Left renal cortex interstitium (tissue), 4 donors: ENCODE data around the gene COL2A1. TPM values are rescaled to one million over a fixed set of nuclear protein-coding genes. Genes with fewer than 3 reads are reported as not detected.
"Not testable (repeated sequence)": the region's sequence is repeated elsewhere in the genome, so short reads cannot be mapped to it uniquely, and the experiment has no call there.

Experiments
- DNase-seq, 4 donors: peaks; one replicate each; pipeline ENCODE4 v3.0.0-alpha.2; 2013; ENCODE audit warnings: low read depth in 4 of 4, low spot score in 2 of 4, missing footprints in 1 of 4
- polyA plus RNA-seq, 4 donors: library from polyadenylated mRNA; unstranded; fragments of 120-200 nt; gene quantifications; one replicate each; pipeline ENCODE4 v1.2.1, GENCODE V29; 2013; ENCODE audit not compliant: insufficient read length in 4 of 4

COL2A1 gene
- polyA plus RNA-seq, 4 donors: 38.3 to 66.6 (median 45.3) TPM

DNA sequence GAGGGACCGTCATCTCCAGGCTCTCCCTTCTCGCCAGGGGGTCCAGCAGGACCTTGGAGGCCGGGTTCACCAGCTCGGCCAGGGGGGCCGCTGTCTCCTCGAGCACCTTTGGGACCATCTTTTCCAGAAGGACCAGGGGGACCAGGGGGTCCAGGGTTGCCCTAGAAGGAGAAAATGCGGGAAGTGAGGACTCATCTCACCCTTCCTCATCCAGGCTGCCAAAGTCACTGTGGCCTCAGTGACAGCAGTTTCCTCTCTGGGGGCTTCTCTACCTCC is 25.7 kb downstream of the COL2A1 start:
- no peak for DNase-seq

DNA sequence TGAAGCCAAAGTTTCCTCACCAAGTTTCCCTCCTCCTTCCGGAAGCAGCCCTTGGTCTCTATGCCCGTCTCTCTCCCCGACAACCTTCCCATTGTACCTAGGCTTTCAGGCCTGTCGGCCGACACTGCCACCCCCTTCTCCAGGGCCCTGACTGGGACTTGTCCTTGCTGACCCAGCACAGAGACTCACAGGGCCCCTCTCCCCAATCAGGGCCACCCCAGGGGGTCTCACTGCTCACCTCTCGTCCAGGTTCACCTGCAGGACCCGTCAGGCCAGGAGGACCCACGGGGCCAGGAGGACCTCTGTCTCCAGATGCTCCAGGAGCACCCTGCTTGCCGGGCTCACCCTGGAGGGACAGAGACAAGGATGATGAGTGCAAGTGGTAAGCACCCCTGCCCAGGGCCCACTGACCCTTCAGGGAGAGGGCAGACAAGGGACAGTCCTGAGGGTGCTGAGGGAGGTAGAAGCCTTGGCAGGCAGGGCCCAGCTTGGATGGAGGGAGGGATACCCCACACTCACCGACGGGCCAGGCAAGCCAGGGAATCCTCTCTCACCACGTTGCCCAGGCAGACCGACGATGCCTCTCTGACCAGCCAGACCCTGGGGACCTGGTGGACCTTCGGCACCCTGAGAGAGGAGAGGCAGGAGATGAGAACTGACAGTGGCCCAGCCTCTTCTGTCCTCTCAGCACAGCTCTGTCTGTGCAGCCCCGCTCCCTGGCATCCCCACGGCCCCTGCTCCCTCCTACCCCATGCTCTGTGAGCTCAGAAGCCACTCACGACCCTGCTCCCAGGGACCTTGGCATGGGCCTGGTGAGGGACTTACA is 26.3 kb downstream of the COL2A1 start:
- no peak for DNase-seq

DNA sequence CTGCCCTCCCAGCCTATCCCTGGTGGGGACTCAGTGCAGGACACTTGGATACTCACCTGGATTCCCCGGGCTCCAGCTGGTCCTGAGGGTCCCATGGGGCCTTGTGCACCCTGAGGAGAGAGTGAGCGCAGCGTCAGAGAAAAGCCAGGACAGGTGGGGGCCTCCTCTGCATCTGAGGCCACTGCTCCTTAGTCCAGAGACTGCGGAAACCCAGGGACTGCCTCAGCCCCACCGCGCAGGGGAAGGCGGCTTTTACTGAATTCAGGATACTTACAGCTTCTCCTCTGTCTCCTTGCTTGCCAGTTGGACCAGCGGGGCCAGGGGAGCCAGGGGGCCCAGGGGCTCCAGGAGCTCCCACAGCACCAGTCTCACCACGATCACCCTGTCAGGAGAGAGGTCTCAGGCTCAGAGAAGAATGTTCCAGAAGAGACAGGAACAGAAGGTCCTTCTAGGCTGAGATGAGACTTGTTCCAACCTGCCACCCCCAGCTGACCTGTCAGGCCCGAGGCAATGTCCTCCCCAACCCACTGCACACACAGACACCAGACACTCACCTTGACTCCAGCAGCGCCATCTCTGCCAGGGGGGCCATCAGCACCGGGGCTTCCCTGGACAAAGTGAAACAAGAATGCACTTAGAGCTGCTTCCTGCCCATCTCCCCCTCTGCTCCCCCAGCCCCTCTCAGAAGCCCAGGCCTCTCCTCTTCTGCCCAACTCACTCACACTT is 27.1 kb downstream of the COL2A1 start:
- DNase-seq: no peak

DNA sequence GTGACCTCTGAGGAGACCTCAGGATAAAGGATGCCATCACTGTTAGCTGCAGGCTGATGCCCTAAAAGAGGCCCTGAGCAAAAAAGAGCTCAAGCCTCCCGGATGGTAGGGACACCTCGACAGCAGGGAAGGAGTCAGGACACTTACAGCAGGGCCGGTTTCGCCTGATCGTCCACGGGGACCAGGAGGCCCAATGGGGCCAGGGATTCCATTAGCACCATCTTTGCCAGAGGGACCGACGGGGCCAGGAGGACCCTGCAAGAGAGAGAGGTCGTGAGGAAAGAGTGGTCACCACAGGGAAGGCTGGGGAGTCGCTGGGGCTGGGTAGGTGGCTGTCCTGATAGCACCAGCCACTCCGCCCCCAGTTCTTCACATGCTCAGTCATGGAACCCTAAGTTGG is 28.5 kb downstream of the COL2A1 start:
- DNase-seq: no peak

DNA sequence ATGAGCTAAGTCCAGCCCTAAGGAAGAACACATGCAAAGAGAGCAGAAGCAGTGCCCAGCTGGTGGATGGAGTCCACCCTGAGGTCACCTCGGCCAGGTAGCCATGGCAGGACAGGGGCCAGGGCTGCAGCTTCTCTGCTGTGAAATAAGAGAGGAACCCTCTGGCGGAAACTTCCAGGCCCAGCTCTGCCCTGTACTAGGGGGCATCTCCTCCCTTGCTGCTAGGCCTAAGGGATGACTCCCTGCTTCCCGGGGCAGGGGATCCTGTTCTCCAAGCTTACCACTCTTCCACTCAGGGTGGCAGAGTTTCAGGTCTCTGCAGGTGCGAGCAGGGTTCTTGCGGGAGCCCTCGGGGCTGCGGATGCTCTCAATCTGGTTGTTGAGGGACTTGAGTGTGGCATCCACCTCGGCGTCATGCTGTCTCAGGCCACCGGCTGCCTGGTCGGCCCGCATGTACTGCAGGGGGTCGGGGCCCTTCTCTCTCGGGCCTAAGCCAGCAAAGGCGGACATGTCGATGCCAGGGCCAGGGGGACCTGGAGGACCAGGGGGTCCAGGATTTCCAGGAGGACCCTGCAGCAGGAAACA is 29.1 kb downstream of the COL2A1 start:
- no peak for DNase-seq

DNA sequence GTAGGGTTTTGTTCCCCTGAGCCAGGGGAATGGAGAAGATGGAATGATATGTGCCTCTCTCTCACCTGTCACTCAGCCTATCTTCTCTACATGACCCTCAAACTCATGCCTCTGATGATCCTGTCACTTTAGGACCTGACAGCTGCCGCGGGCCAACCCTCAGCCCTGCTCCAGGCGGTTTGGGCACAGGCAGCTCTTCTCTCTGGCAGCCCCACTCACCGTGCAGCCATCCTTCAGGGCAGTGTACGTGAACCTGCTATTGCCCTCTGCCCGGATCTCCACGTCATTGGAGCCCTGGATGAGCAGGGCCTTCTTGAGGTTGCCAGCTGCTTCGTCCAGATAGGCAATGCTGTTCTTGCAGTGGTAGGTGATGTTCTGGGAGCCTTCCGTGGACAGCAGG is 30.4 kb downstream of the COL2A1 start:
- DNase-seq: no peak

DNA sequence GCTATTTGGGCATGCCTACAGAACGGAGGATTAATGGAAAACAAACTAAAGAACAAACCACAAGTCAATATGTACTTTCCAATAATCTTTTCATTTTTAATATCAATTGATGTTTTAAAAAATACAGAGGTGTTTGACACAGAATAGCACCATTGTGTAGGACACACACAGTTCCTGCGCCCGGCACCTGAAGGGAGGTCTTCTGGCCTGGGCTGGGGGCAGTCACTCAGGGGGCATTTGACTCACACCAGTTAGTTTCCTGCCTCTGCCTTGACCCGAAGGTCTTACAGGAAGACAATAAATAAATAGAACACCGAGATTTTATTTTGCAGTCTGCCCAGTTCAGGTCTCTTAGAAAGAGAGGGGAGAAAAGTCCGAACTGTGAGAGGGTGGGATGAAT is 31.4 kb downstream of the COL2A1 start:
- no peak for DNase-seq

DNA sequence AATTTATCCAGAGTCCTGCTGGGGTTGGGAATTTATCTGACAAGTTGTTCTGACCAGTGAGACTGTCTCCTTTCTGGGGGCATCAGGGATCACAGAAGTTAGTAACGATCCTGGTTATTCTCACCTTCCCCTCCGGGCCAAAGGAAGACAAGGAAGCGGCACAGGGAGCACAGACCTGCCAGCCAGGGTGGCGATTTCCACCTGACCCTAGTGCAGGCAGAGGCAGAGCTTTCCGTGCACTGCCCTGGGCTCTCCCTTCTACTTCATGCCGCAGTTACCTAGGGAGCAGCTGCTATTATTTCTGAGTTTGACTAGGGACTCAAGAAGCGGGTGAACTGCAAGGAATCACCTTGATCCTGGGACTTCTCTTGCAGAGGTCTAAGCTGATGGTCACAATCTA is 33.4 kb downstream of the COL2A1 start:
- no peak for DNase-seq

DNA sequence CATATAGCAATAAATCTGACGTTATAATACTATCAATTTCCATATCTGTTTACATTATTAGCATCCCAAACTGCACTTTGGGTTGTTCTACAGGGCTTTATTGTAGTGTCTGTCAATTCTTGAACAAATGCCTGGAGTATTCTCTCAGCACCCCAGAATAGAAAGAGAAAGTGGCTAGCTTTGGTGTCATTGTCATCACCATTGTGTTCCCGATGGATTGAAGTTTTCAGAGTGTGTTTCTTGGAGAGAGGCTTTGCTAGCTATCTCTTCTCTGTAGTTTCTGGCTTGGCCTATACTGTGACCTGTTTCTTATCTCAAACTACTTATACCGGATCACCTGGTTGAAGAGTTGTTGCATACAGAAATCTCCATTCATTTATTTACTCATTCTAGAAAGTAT is 34.4 kb downstream of the COL2A1 start:
- no peak for DNase-seq

DNA sequence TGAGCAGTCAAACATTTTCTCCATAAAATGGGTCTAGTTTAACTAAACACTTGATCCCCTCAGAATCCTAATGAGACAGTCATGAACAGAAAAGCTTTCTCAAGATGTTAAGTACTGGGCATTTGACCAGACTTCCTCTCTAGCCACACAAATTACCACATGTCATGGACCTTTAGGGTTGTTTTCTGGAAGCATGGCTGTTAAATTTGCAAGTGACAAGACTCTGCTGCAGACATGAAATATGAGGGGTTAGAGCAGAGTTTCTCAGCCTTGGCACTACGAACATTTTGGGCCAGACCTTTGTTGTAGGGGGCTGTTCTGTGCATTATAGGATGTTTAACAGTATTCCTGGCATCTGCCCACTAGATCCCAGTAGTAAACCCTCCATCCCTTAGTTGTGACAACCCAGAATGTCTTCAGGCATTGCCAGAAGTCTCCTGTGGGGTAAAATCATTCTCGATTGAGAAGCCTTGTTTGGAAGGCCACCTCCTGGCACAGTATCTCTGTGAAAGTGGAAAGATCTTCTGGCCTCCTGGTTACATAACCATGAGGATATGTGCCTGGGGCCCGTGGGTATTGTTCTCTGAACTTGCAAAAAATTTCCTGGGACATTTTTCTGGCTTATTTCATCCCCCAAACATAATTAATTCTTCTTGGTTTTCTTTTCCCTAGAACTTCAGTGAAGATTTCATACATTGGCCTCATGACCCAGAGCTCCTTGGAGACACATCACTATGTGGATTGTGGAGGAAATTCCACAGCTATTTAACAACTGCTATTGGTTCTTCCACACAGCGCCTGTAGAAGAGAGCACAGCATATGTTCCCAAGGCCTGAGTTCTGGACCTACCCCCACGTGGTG is 36.6 kb downstream of the COL2A1 start:
- no peak for DNase-seq

DNA sequence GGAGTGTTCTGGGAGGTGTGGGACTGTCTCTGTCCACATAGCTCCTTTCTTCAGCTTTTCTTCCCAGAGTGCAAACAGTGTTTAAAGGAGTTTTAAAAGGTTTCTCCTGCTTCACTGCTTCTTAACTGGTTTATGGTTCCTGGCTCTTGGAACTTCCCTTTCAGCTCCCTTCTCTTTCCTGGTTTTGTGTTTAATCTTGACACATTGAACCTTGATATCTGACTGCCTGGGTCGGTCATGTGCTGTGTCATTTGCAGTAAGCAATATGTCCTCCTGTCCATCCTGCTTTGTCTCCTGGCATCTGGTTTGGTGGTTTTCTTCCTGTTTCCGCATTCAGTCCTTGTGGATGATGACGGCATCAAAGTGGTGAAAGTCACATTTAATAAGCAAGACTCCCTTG is 38.7 kb downstream of the COL2A1 start:
- no peak for DNase-seq

DNA sequence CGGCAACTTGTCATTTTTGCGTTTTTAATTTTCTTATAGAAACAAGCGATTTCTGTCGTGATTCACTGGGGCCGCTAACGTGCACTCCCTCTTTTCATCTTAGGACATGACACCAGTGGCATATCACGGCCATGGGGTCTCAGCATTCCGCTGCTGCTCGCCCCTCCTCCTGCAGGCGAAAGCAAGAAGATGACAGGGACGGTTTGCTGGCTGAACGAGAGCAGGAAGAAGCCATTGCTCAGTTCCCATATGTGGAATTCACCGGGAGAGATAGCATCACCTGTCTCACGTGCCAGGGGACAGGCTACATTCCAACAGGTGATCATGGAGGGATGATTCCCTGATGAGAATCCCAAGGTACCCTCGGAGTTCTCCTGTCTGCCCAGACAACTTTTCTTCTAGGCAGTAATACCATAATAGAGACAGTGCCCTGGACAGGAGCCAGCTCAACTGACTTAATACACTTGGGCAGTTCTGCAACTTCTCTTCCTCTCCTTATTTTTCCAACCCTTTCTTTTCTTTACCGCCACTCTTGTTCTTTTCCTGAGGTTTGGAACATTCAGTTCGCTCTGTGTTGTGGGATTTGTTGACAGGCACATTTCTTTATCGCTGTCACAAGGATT is 40.1 kb downstream of the COL2A1 start:
- DNase-seq: no peak

DNA sequence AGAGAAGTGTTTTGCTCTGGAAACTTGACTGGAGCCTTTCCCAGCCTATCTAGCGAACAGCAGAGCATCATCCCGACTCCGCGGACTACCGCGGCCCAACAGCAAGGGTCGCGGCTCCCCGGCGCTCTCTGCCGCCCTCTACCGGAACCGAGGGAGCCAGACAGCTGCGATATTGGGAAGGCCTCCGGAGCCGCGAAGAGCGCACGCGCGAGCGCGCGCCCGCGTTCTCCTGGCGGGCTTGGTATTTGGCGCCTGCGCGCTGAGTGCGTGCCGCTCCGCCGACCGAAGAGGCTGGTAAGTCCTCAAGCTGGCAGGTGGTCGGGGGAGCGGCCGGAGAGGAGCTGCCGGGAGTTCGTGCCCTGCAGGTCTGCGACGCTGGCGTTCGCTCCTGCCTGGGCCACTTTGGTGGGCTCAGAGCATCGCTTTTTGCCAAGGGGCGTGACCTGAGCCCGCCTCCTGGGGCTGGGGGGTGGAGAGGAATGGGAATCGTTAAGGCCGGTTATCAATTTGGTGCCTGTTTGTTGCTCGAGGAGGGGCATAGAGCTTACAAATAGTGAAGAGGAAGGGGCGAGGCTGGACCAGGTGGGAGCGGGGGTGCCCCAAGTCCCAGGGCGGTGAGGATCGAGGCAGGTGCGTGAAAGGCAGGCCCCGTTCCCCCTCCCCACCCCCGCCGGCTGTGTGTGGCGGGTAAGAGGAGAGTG is 40.8 kb downstream of the COL2A1 start, which contains the start of gene TMEM106C:
Gene TMEM106C (plus strand): TSS at position 257 of the 701 bp plus-strand sequence. CDS start 641 bp downstream, outside the sequence.
- peak; percentile 87 to 95 (median 94) for DNase-seq

DNA sequence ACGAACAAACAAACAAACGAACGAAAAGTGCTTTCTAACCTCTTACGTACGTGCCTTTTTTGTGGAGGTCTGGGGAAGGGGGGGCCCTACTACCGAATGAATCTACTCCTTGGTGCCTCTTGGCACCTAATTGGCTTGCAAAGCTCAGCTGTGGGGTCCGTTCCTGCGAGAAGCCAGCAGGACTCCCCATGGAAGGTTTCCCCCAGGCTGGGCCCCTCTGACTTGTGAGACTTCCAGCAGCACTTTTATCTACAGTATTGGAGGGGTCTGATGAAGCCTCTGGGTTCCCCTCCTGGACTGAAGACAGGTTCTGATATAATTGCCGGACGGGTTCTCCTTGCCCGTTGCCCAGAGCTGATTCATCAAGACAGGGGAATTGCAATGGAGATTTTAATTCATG is 42.1 kb downstream of the COL2A1 start:
- no peak for DNase-seq

DNA sequence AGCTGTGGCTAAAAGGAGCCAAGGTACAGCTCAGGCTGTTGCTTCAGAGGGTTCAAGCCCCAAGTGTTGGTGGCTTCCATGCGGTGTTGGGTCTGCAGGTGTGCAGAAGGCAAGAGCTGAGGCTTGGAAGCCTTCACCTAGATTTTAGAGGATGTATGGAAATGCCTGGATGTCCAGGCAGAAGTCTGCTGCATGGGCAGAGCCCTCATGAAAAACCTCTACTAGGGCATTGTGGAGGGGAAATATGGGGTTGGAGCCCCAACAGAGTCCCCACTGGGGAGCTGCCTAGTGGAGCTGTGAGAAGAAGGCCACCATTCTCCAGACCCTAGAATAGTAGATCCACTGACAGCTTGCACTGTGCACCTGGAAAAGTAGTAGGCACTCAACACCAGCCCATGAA is 46.6 kb downstream of the COL2A1 start:
- not testable (repeated sequence) for DNase-seq

DNA sequence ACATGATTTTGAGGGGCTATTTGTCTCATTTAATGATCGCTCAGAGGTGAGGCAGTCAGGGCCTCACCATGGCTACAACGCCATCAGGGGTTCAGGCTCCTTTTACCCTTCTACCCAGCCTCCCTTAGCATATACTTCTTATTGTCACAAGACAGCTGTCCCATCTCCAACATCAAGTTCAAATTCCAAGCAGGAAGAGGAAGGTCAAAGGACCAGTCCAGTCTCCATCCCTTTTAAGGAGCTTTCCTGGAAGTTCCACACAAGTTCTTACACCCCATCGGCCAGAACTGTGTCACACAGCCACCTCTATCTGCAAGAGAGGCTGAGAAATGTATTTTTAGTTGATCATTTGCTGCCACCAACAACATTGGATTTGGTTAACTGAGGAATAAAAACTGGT is 49.2 kb downstream of the COL2A1 start:
- no peak for DNase-seq

DNA sequence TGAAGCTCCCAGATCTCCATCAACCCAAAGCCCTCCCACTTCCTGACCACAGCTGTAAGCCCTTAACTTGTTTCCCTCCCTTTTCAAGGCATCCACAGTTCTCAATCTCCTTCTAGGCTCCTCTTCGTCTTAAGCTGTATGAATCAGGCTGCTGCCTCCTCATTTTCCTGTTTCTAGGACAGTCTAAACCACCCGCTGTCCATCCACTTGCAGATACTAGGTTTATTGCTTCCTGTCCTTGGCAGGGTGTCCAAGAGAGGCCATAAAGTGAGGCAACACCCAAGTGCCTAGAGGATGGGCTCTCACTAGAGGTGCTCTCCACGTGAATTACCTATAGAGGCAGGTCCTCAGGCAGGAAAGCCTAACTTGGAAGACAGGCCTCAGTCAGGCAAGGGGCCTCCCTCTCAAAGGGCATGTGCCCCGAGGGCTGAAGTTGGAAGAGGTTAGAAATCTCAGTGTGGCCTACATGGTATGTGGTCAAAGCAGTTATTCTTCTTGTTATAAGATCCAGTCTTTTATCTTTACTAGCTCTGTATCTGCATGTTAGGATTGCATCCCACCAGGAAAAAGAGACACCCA is 49.7 kb downstream of the COL2A1 start:
- DNase-seq: no peak

DNA sequence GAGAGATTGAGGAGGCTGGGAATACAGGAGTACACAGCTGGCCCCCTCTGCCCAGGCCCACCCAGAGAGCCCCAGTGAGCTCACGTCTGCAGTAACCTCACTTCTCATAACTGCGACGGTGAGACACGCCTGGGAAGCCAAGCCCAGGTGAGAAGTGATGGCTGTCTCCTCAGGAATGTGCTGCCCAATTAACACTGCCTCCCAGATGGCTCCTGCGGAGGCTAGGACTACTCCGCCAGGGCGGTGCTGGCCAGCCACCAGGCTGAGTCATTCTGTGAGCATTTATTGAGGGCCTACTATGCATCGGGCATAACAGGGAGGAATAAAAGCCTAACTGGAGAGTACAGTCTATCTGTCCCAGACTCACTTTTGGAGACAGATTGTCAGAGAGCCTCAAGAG is 50.2 kb downstream of the COL2A1 start:
- DNase-seq: no peak

DNA sequence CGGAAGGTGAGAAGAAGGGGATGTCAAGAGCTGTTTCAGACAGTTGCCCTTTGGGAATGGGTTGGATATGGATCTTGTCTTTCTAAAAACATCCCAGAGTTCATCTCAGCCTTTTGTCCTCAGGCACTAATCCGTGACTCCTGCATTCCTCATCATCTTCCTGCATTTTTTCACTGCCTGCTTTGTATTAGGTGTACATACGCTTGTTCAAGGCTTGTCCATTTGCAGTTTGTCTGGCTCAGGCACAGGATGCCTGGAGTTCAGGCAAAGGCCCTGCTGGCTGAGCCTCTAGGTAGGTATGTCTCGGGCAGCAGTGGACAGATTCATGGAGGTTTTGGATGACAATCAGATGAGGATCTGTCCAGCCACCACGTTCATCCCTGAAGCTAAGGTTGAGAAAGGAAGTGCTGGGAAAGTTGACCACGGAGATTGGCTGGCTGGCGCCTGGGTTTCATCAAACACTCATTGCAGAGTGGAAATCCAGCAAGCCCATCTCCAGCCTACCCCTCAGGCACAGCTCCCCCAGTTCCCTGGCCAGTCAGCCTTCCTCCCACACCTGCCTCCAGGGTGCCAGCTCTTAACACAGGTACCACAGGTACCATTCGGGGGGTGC is 53.3 kb downstream of the COL2A1 start:
- no peak for DNase-seq
